GM19438 (cell line): Measurements from ENCODE around the gene KANK2.
"Not testable (repeated sequence)": the region's sequence is repeated elsewhere in the genome, so short reads cannot be mapped to it uniquely, and the experiment has no call there.

Experiments used
- ATAC-seq: cut with Tn5 transposase; IDR thresholded peaks from one replicate; pipeline ENCODE4 v1.9.1; 2021; ENCODE audit warnings: low read depth; ENCODE audit not compliant: unreplicated experiment

The KANK2 gene

GRCh38 chr19:11145536-11145924 lies 51.8 kb downstream of the KANK2 start:
- ATAC-seq, result no peak

GRCh38 chr19:11142528-11143171 lies 54.7 kb downstream of the KANK2 start:
- ATAC-seq, result no peak

GRCh38 chr19:11141937-11142527 lies 55.3 kb downstream of the KANK2 start:
- no peak for ATAC-seq

- no peak for ATAC-seq
Observed at GRCh38 chr19:11140896-11141295, 56.4 kb downstream of the KANK2 start.

GRCh38 chr19:11140023-11140538 lies 57.3 kb downstream of the KANK2 start:
- ATAC-seq, result not testable (repeated sequence)

GRCh38 chr19:11138601-11139300 lies 58.6 kb downstream of the KANK2 start:
- no peak for ATAC-seq

GRCh38 chr19:11137542-11138384 lies 59.6 kb downstream of the KANK2 start:
- no peak for ATAC-seq

- no peak for ATAC-seq
Observed at GRCh38 chr19:11136400-11137101, 60.8 kb downstream of the KANK2 start.

- no peak for ATAC-seq
Observed at GRCh38 chr19:11131471-11131870, 65.9 kb downstream of the KANK2 start.

- no peak for ATAC-seq
Observed at GRCh38 chr19:11130824-11131455, 66.4 kb downstream of the KANK2 start.

- no peak for ATAC-seq
Observed at GRCh38 chr19:11127905-11128304, 69.4 kb downstream of the KANK2 start.

GRCh38 chr19:11125994-11126685 lies 71.2 kb downstream of the KANK2 start:
- ATAC-seq, result no peak

- ATAC-seq, result not testable (repeated sequence)
Observed at GRCh38 chr19:11124157-11124556, 73.2 kb downstream of the KANK2 start.

GRCh38 chr19:11123114-11123513 lies 74.2 kb downstream of the KANK2 start:
- ATAC-seq, result no peak

- not testable (repeated sequence) for ATAC-seq
Observed at GRCh38 chr19:11121963-11122362, 75.4 kb downstream of the KANK2 start.

GRCh38 chr19:11116507-11116906 lies 80.8 kb downstream of the KANK2 start:
- ATAC-seq, result no peak

- ATAC-seq, result no peak
Observed at GRCh38 chr19:11115895-11116446, 81.4 kb downstream of the KANK2 start.

- no peak for ATAC-seq
Observed at GRCh38 chr19:11115042-11115441, 82.3 kb downstream of the KANK2 start.
